ENCODE measurements around the gene SLX4IP. TPM values are rescaled to one million over a fixed set of nuclear protein-coding genes. Genes with fewer than 3 reads are reported as not detected.
A peak's percentile ranks its signal among the peaks of the same experiment; 100 is the strongest.

SLX4IP gene
- total and polyA plus RNA-seq, 8 donors = 2.5 to 6.4 (median 2.8) TPM

DNA sequence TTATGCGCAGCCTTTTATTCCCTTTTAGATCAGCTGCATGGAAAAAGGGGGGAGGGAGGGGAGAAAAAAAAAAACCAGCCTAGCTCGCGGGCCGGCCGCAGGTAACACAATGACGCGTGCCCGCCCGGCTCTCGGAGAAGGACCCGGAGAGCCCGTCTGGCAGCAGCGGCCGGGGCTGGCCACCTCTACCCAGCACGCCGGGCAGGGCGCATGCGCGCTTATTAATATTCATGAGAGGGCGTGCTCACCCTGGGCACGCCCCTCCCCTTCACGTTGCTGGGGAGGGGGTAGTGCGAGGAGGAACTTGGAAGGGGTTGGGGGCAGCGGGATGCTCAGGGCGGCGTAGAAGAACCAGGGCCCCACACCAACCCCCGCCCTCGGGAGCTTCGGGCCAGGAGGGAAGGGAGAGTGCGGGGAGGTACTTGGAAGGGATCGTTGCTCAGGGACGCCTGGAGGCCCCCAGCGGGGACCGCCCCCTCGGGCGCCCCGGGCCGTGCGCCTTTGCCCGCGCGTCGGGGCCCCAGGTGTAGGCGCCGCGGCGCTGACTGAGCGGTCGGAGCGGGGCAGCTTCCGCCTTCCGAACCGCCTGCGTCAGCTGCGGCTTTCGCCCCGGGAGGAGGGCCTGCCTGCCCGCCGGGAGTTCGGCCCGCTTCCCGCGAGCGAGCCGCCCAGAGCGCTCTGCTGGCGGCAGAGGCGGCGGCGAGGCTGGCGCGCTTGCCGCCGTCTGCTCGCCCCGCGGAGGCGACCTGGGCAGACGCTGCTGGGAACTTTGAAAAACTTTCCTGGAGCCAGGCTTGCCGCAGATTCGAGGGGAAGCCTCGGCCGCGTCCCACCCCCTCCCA lies 239.0 kb downstream of the SLX4IP start, which contains the start of gene JAG1:
Gene JAG1 (minus strand): TSS at position 158 of the 842 bp plus-strand sequence. CDS start 469 bp downstream, outside the sequence.
- WGBS, 2 donors = 0% methylated on average over 68 to 84 of the region's 84 CpGs
- peak; percentile 73 to 84 (median 78) for ATAC-seq

DNA sequence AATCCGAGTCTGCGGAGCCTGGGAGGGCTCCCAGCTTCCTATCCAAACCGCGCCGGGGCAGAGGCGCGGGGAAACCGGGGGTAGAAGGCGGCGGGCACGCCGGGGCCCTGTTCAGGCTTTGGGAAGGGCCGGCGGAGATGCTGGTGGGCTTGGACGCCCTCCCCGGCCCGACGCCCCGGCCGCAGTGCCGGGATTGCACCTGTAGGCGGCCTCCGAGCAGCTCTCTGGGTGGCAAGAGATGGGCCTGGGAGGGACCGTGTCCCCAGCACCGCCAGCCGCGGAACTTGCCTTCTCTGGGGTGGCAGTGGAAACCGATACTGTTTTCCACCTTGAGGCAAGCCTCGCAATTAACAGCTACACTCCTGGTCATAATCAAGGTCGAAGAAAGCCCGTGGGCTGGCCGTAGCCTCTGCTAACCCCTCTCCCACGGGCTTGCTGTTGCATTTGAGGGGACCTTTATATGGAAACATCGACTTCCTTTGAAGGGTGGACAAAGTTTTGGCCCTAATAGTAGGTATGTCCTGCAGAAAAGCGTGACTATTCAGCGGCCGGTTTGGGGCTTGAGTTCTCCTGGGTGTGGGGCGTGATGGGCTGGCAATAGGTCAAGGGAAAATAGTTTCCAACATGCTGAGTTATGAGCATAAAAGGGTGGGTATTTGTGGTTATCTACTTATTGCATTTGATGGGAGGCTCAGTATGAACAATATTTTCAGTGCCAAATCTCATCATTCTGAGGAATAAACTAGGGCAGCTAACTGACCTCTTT lies 239.8 kb downstream of the SLX4IP start:
- TF ChIP-seq, protein P1, sequence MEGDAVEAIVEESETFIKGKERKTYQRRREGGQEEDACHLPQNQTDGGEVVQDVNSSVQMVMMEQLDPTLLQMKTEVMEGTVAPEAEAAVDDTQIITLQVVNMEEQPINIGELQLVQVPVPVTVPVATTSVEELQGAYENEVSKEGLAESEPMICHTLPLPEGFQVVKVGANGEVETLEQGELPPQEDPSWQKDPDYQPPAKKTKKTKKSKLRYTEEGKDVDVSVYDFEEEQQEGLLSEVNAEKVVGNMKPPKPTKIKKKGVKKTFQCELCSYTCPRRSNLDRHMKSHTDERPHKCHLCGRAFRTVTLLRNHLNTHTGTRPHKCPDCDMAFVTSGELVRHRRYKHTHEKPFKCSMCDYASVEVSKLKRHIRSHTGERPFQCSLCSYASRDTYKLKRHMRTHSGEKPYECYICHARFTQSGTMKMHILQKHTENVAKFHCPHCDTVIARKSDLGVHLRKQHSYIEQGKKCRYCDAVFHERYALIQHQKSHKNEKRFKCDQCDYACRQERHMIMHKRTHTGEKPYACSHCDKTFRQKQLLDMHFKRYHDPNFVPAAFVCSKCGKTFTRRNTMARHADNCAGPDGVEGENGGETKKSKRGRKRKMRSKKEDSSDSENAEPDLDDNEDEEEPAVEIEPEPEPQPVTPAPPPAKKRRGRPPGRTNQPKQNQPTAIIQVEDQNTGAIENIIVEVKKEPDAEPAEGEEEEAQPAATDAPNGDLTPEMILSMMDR (IDR thresholded peaks at IDR 0.05) = peak; percentile 73 to 90 (median 78)
- H3K27me3 ChIP-seq = no peaks in the 10 kb centered on the region
- peaks cover 0 to 7% (median 4%) of the 10 kb centered on the region in 3 donors for H3K4me1 ChIP-seq
- intact Hi-C loops (cut with DNase I) = loop anchor here in 1 of 3 donors (10.0 kb wide), 2 partner anchors 540 to 600 kb away; no protein-coding TSS in a partner anchor
- H3K27ac ChIP-seq = peak overlapping the region; percentile 99 to 100 (median 100)
- 1% methylated on average over 38 of the region's 38 CpGs for WGBS, 2 donors
- ATAC-seq (peak; percentile 59 to 68 (median 64)), DNase-seq (peak; percentile 79 to 93 (median 86)), FAIRE-seq (no peak)
- no peaks in the 10 kb centered on the region for H3K36me3 ChIP-seq
- peak overlapping the region; percentile 57 to 99 (median 88) for H3K4me3 ChIP-seq
- H3K9me3 ChIP-seq = no peaks in the 10 kb centered on the region

More for the DNA sequence above, 239.0 kb downstream of the SLX4IP start, which contains the start of gene JAG1:
- DNase-seq (peak; percentile 96 to 100 (median 98)), FAIRE-seq (no peak)
- TF ChIP-seq, protein P1 (IDR thresholded peaks at IDR 0.05) = no peak
- Histone ChIP-seq H3K4me1 (peaks cover 2 to 13% (median 4%) of the 10 kb centered on the region in 3 donors), H3K36me3 (no peaks in the 10 kb centered on the region), H3K27me3 (no peaks in the 10 kb centered on the region), H3K4me3 (peak within 1 kb of the TSS; percentile 59 to 99 (median 88)), H3K9me3 (no peaks in the 10 kb centered on the region), H3K27ac (peak within 1 kb of the TSS; percentile 99 to 100 (median 100))
- intact Hi-C loops (cut with DNase I) = loop anchor here in 1 of 3 donors (10.0 kb wide), 2 partner anchors 541 to 601 kb away; no protein-coding TSS in a partner anchor

DNA sequence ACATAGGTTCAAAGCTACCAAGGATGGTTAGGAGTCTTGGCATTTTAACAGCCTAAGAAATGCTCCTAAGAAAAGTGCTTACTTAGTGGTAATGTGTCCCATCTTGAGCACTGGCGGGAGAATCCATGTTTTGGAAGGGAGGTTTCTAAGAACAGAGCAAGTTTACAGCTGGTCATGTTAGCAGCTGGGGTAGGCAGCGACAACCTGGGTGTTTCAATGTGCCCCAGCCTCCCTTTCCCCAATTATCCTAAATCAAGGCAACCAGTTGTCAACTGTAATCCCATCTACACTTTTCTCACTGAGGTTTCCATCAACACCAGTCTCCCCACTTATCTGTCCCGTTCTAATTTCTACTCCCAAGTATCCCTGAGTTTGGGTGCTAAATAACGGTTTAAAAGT lies 240.3 kb downstream of the SLX4IP start:
- H3K4me3 ChIP-seq = peak overlapping the region in 2 of 4 donors; percentile 87 to 99
- intact Hi-C loops (cut with DNase I) = loop anchor here in 1 of 3 donors (10.0 kb wide), 2 partner anchors 539 to 599 kb away; no protein-coding TSS in a partner anchor
- DNase-seq = no peak
- ATAC-seq = no peak
- TF ChIP-seq, protein P1 (IDR thresholded peaks at IDR 0.05) = no peak
- peak overlapping the region in 3 of 4 donors; percentile 99 to 100 (median 100) for H3K27ac ChIP-seq
- H3K9me3 ChIP-seq = no peaks in the 10 kb centered on the region
- peaks cover 0 to 4% (median 4%) of the 10 kb centered on the region in 3 donors for H3K4me1 ChIP-seq
- no peaks in the 10 kb centered on the region for H3K27me3 ChIP-seq
- no peaks in the 10 kb centered on the region for H3K36me3 ChIP-seq
- 89 to 95% methylated on average over 4 of the region's 4 CpGs for WGBS, 2 donors
- FAIRE-seq = no peak

DNA sequence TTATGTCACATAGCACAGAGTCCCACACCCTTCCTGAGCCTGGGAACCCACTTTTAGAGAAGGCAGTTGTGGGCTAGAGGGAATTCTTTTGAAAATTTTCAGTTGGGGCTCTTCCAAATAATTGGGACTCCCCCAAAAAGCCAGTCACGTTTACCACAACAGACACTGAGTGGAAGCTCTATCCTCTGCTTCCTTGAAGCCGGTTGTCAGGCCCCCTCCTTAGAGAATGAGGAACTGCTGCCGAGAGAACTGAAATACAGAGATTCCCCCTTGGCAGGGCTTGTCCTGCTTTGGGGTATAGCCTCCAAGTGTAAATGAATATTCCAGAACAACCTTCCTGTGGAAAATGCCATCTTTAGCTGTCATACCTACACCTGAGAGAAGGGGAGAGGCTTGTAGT lies 241.4 kb downstream of the SLX4IP start:
- DNase-seq (no peak), FAIRE-seq (no peak), ATAC-seq (no peak)
- H3K4me1 ChIP-seq = peaks cover 0 to 4% (median 4%) of the 10 kb centered on the region in 3 donors
- WGBS, 2 donors = 56 to 76% methylated on average over 3 of the region's 3 CpGs
- H3K9me3 ChIP-seq = no peaks in the 10 kb centered on the region
- H3K4me3 ChIP-seq = no peak overlapping the region
- intact Hi-C loops (cut with DNase I) = loop anchor here in 1 of 3 donors (10.0 kb wide), 2 partner anchors 538 to 598 kb away; no protein-coding TSS in a partner anchor
- H3K27me3 ChIP-seq = no peaks in the 10 kb centered on the region
- H3K27ac ChIP-seq = no peak overlapping the region
- H3K36me3 ChIP-seq = no peaks in the 10 kb centered on the region
- TF ChIP-seq, protein P1 (IDR thresholded peaks at IDR 0.05) = no peak

Small RNA genes lying within 50 kb of the gene (microRNA-seq; reads per million reads assigned to microRNA genes)
- gene MIR6870 = 0.29 to 0.77 reads per million in 2 donors

Other genes starting within 250 kb of the SLX4IP start
- gene SNAP25, start 216.5 kb upstream of the SLX4IP start, total RNA-seq = 1 to 10 TPM in 5 of 6 donors, under 1 TPM in 1; 0.95 to 8.4 (median 2.9) TPM
- 10 to 100 TPM in 1 of 2 donors, 1 to 10 TPM in 1; 8.6 to 50.3 TPM for gene SNAP25, start 216.5 kb upstream of the SLX4IP start, polyA plus RNA-seq
- 10 to 100 TPM in 1 of 6 donors, 1 to 10 TPM in 5; 5.3 to 12.1 (median 7.3) TPM for gene MKKS, start 1.1 kb upstream of the SLX4IP start, total RNA-seq
- gene MKKS, start 1.1 kb upstream of the SLX4IP start, polyA plus RNA-seq = 10 to 100 TPM in 1 of 2 donors, 1 to 10 TPM in 1; 7.5 to 15.3 TPM
- gene JAG1, start 238.7 kb downstream of the SLX4IP start, total RNA-seq = 10 to 100 TPM; 22.6 to 60.1 (median 27.4) TPM
- gene JAG1, start 238.7 kb downstream of the SLX4IP start, polyA plus RNA-seq = 10 to 100 TPM; 13.9 to 14.6 TPM

Measured in pancreas (tissue), 10 donors.